Panc1 (cell line): ENCODE measurements around the gene MAN2C1. TPM values are rescaled to one million over a fixed set of nuclear protein-coding genes. Genes with fewer than 3 reads are reported as not detected.
"Not testable (repeated sequence)": the region's sequence is repeated elsewhere in the genome, so short reads cannot be mapped to it uniquely, and the experiment has no call there.

ENCODE experiments used
- ATAC-seq: fragments of 200-7000 bp; cut with Tn5 transposase; 2 replicates; pipeline ENCODE4 v1.9.1; 2020; ENCODE audit warnings: mild to moderate bottlenecking, moderate library complexity
- BruUV-seq: library from RNA; stranded (reverse); fragments of 400-500 nt; replicated peaks from 2 replicates; lab custom pipeline; 2021; lab: Mats Ljungman, UMichigan
- CTCF ChIA-PET: fragments of 300-600 bp; sonication (Branson Sonifier 250); formaldehyde crosslinking; loops from one replicate; lab custom pipeline; 2022; ENCODE audit warnings: antibody characterized with exemption; lab: Charles Lee
- POLR2A ChIA-PET: fragments of 300-600 bp; sonication (Branson Sonifier 250); formaldehyde crosslinking; loops from one replicate; lab custom pipeline; 2022; ENCODE audit warnings: antibody characterized with exemption; lab: Charles Lee
- DNase-seq: peaks from one replicate; pipeline ENCODE4 v3.0.0-alpha.2; 2010; ENCODE audit warnings: low read depth, low spot score
- H3K27ac ChIP-seq: 2 replicates; pipeline ENCODE4 v1.5.1; 2011; ENCODE audit warnings: mild to moderate bottlenecking, low read length, inconsistent platforms
- H3K27me3 ChIP-seq: fragments of 200-500 bp; sonication (Bioruptor generic); 2 replicates; pipeline ENCODE4 v1.6.0; 2014; ENCODE audit warnings: low read length, inconsistent platforms; ENCODE audit not compliant: control insufficient read depth, insufficient read depth
- H3K36me3 ChIP-seq: fragments of 200-500 bp; sonication (Bioruptor generic); 2 replicates; pipeline ENCODE4 v1.5.1; 2014; ENCODE audit warnings: inconsistent platforms, mild to moderate bottlenecking, low read length, moderate library complexity; ENCODE audit not compliant: control insufficient read depth, insufficient read depth
- H3K4me1 ChIP-seq: 2 replicates; pipeline ENCODE4 v1.5.1; 2011; ENCODE audit warnings: inconsistent platforms, mild to moderate bottlenecking, low read length, moderate library complexity; ENCODE audit not compliant: control insufficient read depth, insufficient read depth
- H3K4me3 ChIP-seq, 2 experiments: 2 replicates each; pipeline ENCODE4 v1.5.1; 2011 to 2012; ENCODE audit warnings: low read depth in 2 of 2, low read length in 2 of 2, mild to moderate bottlenecking in 2 of 2, inconsistent platforms in 1 of 2, moderate library complexity in 1 of 2
- H3K9me3 ChIP-seq: fragments of 200-500 bp; sonication (Bioruptor generic); 2 replicates; pipeline ENCODE4 v1.5.1; 2014; ENCODE audit warnings: low read depth, mild to moderate bottlenecking, inconsistent platforms, low read length, moderate library complexity; ENCODE audit not compliant: control insufficient read depth, insufficient read depth
- CTCF ChIP-seq: fragments of 450-650 bp; IDR thresholded peaks from 2 replicates; pipeline ENCODE4 v1.5.1; 2017; ENCODE audit warnings: mild to moderate bottlenecking
- POLR2AphosphoS5 ChIP-seq: IDR thresholded peaks from 2 replicates; pipeline ENCODE4 v1.6.1; 2012; ENCODE audit warnings: mild to moderate bottlenecking, low read depth, low read length, moderate library complexity
- SIN3A ChIP-seq: IDR thresholded peaks from 2 replicates; pipeline ENCODE4 v1.6.1; 2012; ENCODE audit warnings: low read depth, mild to moderate bottlenecking, low read length, moderate library complexity, borderline replicate concordance; ENCODE audit not compliant: insufficient read depth
- TCF7L2 ChIP-seq: IDR thresholded peaks from 2 replicates; pipeline ENCODE4 v1.6.1; 2011; ENCODE audit warnings: mild to moderate bottlenecking, low read depth, low read length, inconsistent platforms
- in situ Hi-C: cut with HindIII; loops from 2 replicates; pipeline ENCODE4 v1.10.0; 2016; ENCODE audit warnings: low sequenced_read_pairs, low pct_unique_long_range_greater_than_20kb
- intact Hi-C: fragments of 100-400 bp; cut with micrococcal nuclease; formaldehyde crosslinking; loops from one replicate; pipeline ENCODE4 v1.10.0; 2022; ENCODE audit not compliant: unreplicated experiment
- total RNA-seq: library from RNA; stranded (reverse); gene quantifications from one replicate; pipeline ENCODE4 v1.2.1, GENCODE V29; 2021; ENCODE audit not compliant: unreplicated experiment
- TF ChIP-seq, protein P1 (sequence below), 2 experiments: IDR thresholded peaks; 2 replicates each; pipeline ENCODE4 v1.6.1; 2011 to 2012; ENCODE audit warnings: low read depth in 2 of 2, control low read depth in 1 of 2, low read length in 1 of 2, mild to moderate bottlenecking in 1 of 2, moderate library complexity in 1 of 2; ENCODE audit not compliant: insufficient read depth in 1 of 2

MAN2C1 gene
- total RNA-seq, 1 experiment from 2014 or later = 127 TPM

DNA sequence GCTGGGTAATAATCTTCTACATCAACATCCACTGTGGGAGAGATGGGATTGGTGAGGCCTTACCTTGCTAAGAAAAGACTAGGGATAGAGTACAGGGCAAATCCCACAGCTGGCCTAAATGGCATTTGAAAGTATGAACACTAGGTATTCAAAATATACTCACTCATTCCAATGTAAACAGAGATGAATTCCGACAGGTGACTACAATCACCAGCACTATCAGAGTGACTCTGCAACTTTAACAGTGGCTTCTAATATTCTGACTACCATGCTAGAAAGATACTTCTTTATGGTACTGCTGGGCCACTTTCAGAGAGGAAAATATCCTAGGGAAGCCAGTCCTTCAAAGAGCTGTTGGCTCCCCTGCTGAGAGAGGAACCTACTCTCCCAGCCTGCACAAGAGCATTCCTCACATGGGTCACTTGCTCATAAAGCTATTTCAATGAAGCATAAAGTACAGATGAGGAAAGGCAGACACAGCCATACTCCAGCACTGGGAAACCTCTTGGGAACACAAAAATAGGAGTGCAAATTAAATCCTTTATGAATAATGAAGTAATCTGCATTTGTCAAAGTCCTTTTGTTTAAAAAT, 21.5 kb upstream of the MAN2C1 start:
- CTCF ChIA-PET = no interaction called here
- intact Hi-C loops = no loop called here
- TF ChIP-seq POLR2AphosphoS5 (no peak), CTCF (no peak), SIN3A (no peak), TCF7L2 (no peak)
- TF ChIP-seq, protein P1, sequence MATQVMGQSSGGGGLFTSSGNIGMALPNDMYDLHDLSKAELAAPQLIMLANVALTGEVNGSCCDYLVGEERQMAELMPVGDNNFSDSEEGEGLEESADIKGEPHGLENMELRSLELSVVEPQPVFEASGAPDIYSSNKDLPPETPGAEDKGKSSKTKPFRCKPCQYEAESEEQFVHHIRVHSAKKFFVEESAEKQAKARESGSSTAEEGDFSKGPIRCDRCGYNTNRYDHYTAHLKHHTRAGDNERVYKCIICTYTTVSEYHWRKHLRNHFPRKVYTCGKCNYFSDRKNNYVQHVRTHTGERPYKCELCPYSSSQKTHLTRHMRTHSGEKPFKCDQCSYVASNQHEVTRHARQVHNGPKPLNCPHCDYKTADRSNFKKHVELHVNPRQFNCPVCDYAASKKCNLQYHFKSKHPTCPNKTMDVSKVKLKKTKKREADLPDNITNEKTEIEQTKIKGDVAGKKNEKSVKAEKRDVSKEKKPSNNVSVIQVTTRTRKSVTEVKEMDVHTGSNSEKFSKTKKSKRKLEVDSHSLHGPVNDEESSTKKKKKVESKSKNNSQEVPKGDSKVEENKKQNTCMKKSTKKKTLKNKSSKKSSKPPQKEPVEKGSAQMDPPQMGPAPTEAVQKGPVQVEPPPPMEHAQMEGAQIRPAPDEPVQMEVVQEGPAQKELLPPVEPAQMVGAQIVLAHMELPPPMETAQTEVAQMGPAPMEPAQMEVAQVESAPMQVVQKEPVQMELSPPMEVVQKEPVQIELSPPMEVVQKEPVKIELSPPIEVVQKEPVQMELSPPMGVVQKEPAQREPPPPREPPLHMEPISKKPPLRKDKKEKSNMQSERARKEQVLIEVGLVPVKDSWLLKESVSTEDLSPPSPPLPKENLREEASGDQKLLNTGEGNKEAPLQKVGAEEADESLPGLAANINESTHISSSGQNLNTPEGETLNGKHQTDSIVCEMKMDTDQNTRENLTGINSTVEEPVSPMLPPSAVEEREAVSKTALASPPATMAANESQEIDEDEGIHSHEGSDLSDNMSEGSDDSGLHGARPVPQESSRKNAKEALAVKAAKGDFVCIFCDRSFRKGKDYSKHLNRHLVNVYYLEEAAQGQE (IDR thresholded peaks at IDR 0.05; ENCODE audit: insufficient read depth in 1 of 2, low read depth in 2 of 2, low read length in 1 of 2) = no peak
- Histone ChIP-seq H3K27ac (no peak overlapping the region), H3K4me1 (no peaks in the 10 kb centered on the region), H3K4me3 (no peak overlapping the region), H3K27me3 (no peaks in the 10 kb centered on the region), H3K9me3 (no peaks in the 10 kb centered on the region), H3K36me3 (peaks cover 34% of the 10 kb centered on the region)
- in situ Hi-C loops = no loop called here
- DNase-seq (no peak), ATAC-seq (no peak)
- POLR2A ChIA-PET = no interaction called here
- no TSS peak for BruUV-seq

DNA sequence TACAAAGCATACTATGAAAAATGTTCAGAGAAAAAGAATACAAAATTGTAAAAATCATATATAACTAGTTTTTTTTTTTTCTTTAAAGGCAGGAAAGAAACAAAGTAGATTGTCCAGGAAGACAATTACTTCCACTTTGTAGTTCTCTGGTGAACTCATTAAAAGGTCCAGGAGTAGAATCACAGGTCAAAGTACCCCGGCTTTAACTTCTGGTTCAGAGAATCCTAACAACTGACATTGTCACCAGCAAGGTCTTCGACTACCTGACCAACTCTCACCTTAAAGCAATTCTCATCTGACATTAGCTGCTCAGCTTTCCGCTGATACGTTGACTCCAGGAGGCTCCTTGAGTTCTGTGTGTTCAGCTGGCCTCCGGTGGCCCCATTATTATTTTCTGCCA, 15.6 kb upstream of the MAN2C1 start:
- in situ Hi-C loops, BruUV-seq, H3K27me3 ChIP-seq, H3K9me3 ChIP-seq, H3K27ac ChIP-seq, ATAC-seq, H3K4me1 ChIP-seq, H3K4me3 ChIP-seq, CTCF ChIA-PET, POLR2A ChIA-PET, DNase-seq, intact Hi-C loops: not testable (repeated sequence)
- peaks cover 40% of the 10 kb centered on the region for H3K36me3 ChIP-seq

- Histone ChIP-seq H3K4me1 (no peaks in the 10 kb centered on the region), H3K4me3 (no peak overlapping the region), H3K27ac (no peak overlapping the region), H3K36me3 (peaks cover 44% of the 10 kb centered on the region), H3K9me3 (no peaks in the 10 kb centered on the region), H3K27me3 (no peaks in the 10 kb centered on the region)
- in situ Hi-C loops (no loop called here), intact Hi-C loops (no loop called here)
- ChIA-PET POLR2A (no interaction called here), CTCF (no interaction called here)
- no TSS peak for BruUV-seq
- ATAC-seq (no peak), DNase-seq (no peak)
- no peak for TF ChIP-seq SIN3A
- no peak for TF ChIP-seq TCF7L2
- TF ChIP-seq, protein P1 (IDR thresholded peaks at IDR 0.05; ENCODE audit: insufficient read depth in 1 of 2, low read depth in 2 of 2, low read length in 1 of 2) = no peak
- TF ChIP-seq POLR2AphosphoS5 = no peak
- TF ChIP-seq CTCF = no peak
These were observed 12.4 kb upstream of the MAN2C1 start for GRCh38 chr15:75380773-75381172.
